Measurements from ENCODE around the gene NTRK1.
"Not testable (repeated sequence)": the region's sequence is repeated elsewhere in the genome, so short reads cannot be mapped to it uniquely, and the experiment has no call there.

Gene NTRK1

DNA sequence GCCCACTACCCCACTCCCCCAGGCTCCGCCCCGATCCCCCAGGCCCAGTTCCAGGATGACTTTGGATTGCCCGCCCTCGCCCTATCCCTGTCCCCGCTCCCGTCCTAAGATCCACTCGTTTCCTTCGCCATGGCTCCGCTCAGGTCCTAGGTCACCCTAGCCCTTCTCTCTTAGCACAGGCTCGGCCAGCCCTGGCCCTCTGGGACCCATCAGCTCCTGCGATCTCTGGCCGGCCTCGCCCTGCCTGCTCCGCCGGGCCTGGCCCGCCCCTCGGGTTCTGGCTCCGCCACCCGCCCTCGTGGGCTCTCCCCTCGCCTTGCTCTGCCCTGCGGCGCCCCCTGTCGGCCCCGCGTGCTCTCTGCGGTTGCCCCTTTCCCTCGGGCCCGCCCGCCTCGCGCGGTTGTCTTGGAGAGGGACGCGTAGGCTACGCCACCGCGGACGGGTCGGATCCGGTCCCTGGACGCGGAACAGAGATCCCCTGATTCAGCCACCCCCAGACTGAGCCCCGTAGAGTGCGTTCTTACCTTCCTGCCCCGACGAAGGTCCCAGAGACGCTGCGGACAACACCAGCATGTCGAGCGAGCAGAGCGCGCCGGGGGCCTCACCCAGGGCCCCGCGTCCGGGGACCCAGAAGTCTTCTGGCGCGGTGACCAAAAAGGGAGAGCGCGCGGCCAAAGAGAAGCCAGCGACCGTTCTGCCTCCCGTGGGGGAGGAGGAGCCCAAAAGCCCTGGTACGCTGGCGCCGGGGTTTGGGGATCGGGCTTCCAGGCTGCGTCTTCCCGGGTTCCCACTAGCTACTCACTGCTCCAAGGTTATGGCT, 59.8 kb downstream of the NTRK1 start, which contains the start of gene LRRC71:
LRRC71 (plus strand) TSS at position 400 of the 820 bp plus-strand sequence; CDS start at position 572, 172 bp downstream.
- DNase-seq: peak; percentile 94

- DNase-seq: no peak
Measured at GRCh38 chr1:156921053-156921529, 60.4 kb downstream of the NTRK1 start.

DNA sequence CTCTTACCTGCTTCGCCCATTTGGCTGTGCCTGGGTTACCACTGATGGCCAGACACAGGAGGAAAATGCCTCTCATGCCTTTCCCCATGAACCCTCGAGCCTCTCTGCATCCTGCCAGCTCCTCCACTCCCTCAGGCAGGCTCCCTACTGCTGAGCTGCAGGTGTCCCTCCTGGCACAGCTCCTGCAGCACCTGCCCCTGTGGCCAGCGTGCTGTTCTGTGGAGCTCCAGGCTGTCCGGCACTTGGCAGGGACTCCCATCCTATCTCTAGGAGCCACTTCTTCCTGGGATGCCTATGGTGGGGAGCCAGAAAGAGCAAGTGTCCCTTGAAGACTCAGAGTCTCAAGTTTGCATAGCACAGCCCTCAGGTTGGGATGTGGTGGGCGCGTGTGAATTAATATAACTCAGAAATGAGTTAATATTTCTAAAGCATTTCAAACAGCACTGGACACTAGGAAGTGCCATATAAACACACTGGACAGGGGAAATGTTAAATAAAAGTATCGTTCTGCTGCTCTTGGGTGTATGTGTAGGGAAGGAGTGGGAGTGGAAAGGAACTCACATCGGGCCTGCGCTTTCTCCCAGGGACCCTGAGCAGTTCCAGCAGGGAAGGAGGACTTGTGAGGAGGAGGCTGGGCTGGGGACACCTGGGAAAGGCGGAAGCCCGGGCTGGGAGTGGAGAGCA, 62.5 kb downstream of the NTRK1 start:
- no peak for DNase-seq

DNA sequence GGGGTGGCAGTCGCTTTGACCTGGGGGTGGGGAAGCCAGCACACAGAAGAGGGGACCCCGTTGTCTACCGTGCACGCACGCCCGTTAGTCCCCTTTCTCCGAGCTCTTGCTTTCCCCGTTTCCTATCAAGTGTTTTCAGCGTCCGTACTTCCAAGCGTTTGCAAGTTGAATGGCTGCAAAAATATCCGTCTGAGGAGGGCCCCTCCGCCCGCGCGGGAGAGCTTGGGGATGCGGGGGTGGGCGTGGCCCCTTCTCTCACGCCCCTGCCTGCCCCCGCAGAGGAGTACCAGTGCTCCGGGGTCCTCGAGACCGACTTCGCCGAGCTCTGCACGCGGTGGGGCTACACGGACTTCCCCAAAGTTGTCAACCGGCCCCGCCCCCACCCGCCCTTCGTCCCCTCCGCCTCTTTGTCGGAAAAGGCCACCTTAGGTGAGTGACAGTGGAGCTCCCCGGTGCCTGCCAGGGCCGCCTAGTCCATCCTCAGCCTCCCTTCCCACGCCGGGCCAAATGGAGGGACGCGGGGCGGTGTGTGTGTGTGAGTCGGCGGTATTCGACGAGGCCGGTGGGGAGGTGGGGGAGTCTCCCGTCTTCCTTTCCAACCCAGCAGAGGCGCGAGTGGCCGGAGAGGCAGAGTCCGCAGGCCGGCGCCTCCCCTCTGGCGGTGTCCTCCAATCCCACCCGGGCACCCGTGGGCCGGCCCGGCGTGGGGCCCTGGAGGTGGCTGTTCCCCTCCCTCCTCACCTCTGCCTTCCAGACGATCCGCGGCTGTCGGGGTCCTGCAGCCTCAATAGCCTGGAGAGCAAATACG, 63.2 kb downstream of the NTRK1 start:
- DNase-seq: peak; percentile 52

- no peak for DNase-seq
Measured at GRCh38 chr1:156924478-156925153, 64.0 kb downstream of the NTRK1 start.

DNA sequence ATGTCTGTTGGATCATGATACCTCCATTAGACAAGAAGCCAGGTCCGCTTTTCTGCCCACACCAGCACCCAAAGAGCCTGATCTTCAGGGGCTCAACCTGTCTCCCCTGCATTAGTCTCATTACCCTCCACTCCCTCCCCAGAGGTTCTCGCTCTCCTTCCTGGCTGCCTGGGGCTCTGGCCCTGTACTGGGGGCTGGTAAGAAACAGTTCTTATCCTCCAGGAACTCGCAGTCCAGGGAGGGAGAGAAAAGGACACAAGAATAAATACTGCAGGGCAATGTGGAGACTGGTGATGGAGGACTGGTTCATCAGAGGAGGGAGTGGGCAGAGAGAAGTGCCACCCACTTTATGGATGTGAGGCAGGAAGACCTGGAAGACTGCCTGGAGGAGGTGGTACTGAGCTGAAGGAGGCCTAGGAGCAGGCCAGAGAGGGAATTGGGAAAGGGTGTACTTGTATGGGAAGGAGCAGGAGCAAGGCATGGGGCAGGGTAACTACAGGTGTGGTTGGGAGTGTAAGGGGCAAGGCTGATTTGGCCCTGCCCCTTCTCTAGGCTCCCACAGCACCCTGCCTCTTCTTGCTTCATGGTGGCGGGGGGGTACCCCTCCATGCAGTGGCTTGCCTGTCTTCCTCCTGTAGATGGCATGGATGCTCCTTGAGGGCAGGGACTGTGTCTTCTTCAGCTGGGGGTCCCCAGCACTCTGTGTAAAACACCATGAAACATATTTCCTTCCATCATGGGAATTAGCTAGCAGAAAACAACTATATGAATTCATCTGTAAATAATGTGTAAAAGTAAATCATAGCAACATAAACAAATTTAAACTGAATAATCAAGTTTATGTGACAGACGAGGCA, 64.7 kb downstream of the NTRK1 start:
- no peak for DNase-seq

GRCh38 chr1:156926175-156926574, 65.5 kb downstream of the NTRK1 start:
- no peak for DNase-seq

- DNase-seq: not testable (repeated sequence)
Measured at GRCh38 chr1:156926695-156927094, 66.0 kb downstream of the NTRK1 start.

DNA sequence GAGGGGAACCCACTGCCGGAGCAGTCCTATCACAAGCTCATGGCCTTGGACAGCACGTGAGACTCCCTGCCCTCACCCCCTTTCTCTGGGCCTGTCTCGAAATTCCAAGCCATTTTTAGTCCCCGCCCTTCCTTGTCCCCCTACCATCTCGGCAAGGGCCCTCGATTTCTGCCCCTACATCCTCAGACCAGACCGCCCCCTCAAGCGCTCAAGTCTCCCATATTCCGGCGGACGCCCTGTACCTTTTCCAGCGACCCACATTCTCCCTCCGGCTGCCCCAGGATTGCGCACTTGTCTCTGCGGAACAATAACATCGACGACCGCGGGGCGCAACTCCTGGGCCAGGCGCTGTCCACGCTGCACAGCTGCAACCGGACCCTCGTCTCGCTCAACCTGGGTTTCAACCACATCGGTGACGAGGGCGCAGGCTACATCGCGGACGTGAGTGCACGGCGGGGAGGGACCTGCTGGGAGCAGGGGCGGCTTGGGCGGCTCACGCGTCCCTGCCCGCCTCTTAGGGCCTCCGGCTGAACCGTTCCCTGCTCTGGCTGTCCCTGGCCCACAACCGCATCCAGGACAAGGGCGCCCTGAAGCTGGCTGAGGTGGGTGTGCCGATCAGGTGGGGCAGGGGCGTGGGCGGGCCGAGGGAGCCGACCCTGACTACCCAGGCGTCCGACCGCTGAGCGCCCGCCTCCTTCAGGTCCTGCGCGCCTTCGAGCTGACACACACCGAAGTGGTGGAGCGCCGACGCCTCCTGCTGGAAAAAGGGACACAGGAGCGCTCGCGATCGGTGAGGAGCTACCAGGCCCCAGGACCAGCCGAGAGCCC, 66.8 kb downstream of the NTRK1 start:
- DNase-seq: peak; percentile 89

DNA sequence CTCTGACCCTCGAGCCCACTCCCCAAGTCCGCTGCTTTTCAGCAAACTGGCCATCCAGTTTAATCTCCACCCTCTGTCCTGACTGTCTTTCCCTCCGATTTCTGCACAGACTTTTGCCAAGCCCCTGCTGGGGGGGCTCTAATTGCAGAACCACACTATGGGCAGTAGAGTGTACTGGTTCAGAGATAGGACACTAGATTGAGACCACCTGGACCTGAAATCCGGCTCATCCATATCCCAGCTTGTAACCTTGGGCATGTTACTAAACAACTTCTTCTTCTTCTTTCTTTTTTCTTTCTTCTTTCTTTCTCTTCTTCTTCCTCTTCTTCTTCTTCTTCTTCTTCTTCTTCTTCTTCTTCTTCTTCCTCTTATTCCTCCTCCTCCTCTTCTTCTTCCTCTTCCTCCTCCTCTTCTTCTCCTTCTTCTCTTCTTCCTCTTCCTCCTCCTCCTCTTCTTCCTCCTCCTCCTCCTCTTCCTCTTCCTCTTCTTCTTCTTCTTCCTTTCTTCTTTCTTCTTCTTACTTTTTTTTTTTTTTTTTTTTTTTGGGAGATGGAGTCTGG, 67.5 kb downstream of the NTRK1 start:
- DNase-seq: no peak

GRCh38 chr1:156929596-156930238, 69.1 kb downstream of the NTRK1 start:
- no peak for DNase-seq

GRCh38 chr1:156930483-156930882, 69.8 kb downstream of the NTRK1 start:
- no peak for DNase-seq

Data from eye (tissue), 1 donor.